HL-60/S4 treated with retinoic acid at 250 ng/mL for 4 days and 3 days (cell line): Measurements from ENCODE around the gene NISCH.

Experiments
- in situ Hi-C: fragments of 300-500 bp; cut with MboI; formaldehyde crosslinking; loops from 2 replicates; pipeline ENCODE4 v1.7.0; 2022; ENCODE audit warnings: low sequenced_read_pairs

Gene NISCH

GRCh38 chr3:52455283-52456168 lies at the start of gene NISCH:
Gene NISCH, plus strand, starts transcription at chr3:52455604. Its CDS starts 38 bp downstream, at chr3:52455642.
- in situ Hi-C loops, result no loop called here

GRCh38 chr3:52406231-52406661 lies 49.2 kb upstream of the NISCH start:
- in situ Hi-C loops, result no loop called here

- in situ Hi-C loops, result no loop called here
Observed at GRCh38 chr3:52406791-52407510, 48.5 kb upstream of the NISCH start.

- in situ Hi-C loops, result no loop called here
Observed at GRCh38 chr3:52407779-52408178, 47.6 kb upstream of the NISCH start.

- in situ Hi-C loops, result no loop called here
Observed at GRCh38 chr3:52408466-52408865, 46.9 kb upstream of the NISCH start.

- in situ Hi-C loops, result no loop called here
Observed at GRCh38 chr3:52415800-52416199, 39.6 kb upstream of the NISCH start.

- in situ Hi-C loops, result no loop called here
Observed at GRCh38 chr3:52420388-52420787, 35.0 kb upstream of the NISCH start.

GRCh38 chr3:52422669-52423068 lies 32.7 kb upstream of the NISCH start:
- in situ Hi-C loops, result no loop called here

- in situ Hi-C loops, result no loop called here
Observed at GRCh38 chr3:52423173-52423572, 32.2 kb upstream of the NISCH start.

- in situ Hi-C loops, result no loop called here
Observed at GRCh38 chr3:52428151-52429005, 27.0 kb upstream of the NISCH start.

GRCh38 chr3:52429031-52429430 lies 26.4 kb upstream of the NISCH start:
- in situ Hi-C loops, result no loop called here

GRCh38 chr3:52429779-52430415 lies 25.5 kb upstream of the NISCH start:
- in situ Hi-C loops, result no loop called here

- in situ Hi-C loops, result no loop called here
Observed at GRCh38 chr3:52430416-52430810, 25.0 kb upstream of the NISCH start.

GRCh38 chr3:52431459-52432223 lies 23.8 kb upstream of the NISCH start:
- in situ Hi-C loops, result no loop called here

- in situ Hi-C loops, result no loop called here
Observed at GRCh38 chr3:52432225-52432624, 23.2 kb upstream of the NISCH start.

- in situ Hi-C loops, result no loop called here
Observed at GRCh38 chr3:52432691-52433141, 22.7 kb upstream of the NISCH start.

- in situ Hi-C loops, result no loop called here
Observed at GRCh38 chr3:52433328-52433995, 21.9 kb upstream of the NISCH start.

GRCh38 chr3:52433996-52434479 lies 21.4 kb upstream of the NISCH start:
- in situ Hi-C loops, result no loop called here

GRCh38 chr3:52434491-52435115 lies 20.8 kb upstream of the NISCH start:
- in situ Hi-C loops, result no loop called here
